Measurements from ENCODE around the gene NDUFA13. TPM values are rescaled to one million over a fixed set of nuclear protein-coding genes. Genes with fewer than 3 reads are reported as not detected.

Gene NDUFA13
- total and polyA plus RNA-seq, 7 donors, result 274 to 648 (median 534) TPM

- no peaks in the 10 kb centered on the region for H3K9me3 ChIP-seq
- TF ChIP-seq, protein P1, sequence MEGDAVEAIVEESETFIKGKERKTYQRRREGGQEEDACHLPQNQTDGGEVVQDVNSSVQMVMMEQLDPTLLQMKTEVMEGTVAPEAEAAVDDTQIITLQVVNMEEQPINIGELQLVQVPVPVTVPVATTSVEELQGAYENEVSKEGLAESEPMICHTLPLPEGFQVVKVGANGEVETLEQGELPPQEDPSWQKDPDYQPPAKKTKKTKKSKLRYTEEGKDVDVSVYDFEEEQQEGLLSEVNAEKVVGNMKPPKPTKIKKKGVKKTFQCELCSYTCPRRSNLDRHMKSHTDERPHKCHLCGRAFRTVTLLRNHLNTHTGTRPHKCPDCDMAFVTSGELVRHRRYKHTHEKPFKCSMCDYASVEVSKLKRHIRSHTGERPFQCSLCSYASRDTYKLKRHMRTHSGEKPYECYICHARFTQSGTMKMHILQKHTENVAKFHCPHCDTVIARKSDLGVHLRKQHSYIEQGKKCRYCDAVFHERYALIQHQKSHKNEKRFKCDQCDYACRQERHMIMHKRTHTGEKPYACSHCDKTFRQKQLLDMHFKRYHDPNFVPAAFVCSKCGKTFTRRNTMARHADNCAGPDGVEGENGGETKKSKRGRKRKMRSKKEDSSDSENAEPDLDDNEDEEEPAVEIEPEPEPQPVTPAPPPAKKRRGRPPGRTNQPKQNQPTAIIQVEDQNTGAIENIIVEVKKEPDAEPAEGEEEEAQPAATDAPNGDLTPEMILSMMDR (IDR thresholded peaks at IDR 0.05), result no peak
- no peaks in the 10 kb centered on the region for H3K36me3 ChIP-seq (ENCODE audit: insufficient read depth in 1 of 2, low read depth in 1 of 2)
- H3K4me1 ChIP-seq, result no peaks in the 10 kb centered on the region
- H3K27ac ChIP-seq, result no peak overlapping the region
- ATAC-seq (no peak), DNase-seq (no peak)
- no peak overlapping the region for H3K4me3 ChIP-seq
- WGBS, 3 donors, result 41 to 45% (median 44%) methylated on average over 19 to 23 of the region's 23 CpGs
- peaks cover 0 to 45% (median 14%) of the 10 kb centered on the region in 3 donors for H3K27me3 ChIP-seq (ENCODE audit: insufficient read depth in 3 of 3, low read length in 2 of 3)
- intact Hi-C loops (cut with DNase I), result no loop called here
These were observed 33.9 kb downstream of the NDUFA13 start for GRCh38 chr19:19549804-19550464.

GRCh38 chr19:19550485-19550929, 34.5 kb downstream of the NDUFA13 start:
- intact Hi-C loops (cut with DNase I), result no loop called here
- no peak for DNase-seq

DNA sequence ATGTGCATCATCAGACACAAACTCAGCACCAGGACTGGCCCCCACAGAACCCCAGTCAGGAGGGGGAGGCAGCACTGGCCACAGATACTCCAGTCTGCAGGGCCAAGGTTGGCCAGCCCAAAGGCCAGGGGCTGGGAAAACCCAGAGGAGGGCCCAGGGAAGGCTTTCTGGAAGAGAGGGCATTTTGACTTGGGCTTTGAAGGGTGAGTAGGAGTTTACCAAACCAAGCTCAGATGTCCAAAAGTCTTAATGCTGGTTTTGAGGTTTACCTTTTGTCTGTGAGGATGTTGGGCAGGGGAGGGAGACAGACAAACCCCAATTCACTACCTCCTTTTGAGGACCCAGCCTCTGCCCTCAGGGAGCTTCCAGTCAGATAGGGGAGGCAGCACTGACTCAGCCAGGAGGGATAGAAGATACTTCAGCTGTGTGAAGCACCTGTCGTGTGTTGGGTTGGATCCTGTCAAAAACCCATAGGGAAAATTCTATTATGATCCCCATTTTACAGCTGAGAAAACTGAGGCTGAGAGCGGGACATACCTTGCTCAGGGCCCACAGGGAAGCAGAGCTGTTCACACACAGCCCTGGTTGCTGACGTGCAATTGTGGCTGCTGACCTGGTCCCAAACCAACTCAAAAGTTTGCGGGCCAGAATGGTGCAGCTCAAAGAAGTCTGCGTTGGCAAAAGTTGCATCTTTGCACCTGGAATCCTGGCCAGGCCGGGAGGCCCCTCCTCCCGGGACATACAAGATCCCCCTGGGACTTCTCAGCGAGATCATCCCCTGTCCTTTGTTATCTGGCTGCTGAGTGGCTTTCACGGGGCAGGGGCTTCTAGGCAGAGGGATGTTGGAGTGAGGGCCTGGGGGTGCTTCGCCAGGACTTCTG, 35.2 kb downstream of the NDUFA13 start:
- no peak for DNase-seq
- Histone ChIP-seq H3K4me3 (no peak overlapping the region), H3K4me1 (no peaks in the 10 kb centered on the region), H3K36me3 (ENCODE audit: insufficient read depth in 1 of 2, low read depth in 1 of 2) (no peaks in the 10 kb centered on the region), H3K9me3 (no peaks in the 10 kb centered on the region), H3K27me3 (ENCODE audit: insufficient read depth in 3 of 3, low read length in 2 of 3) (peaks cover 0 to 39% (median 9%) of the 10 kb centered on the region in 3 donors), H3K27ac (no peak overlapping the region)
- 59 to 69% (median 61%) methylated on average over 10 of the region's 10 CpGs for WGBS, 3 donors
- ATAC-seq, result no peak
- TF ChIP-seq, protein P1 (IDR thresholded peaks at IDR 0.05), result no peak
- intact Hi-C loops (cut with DNase I), result no loop called here

More at GRCh38 chr19:19550485-19550929, 34.5 kb downstream of the NDUFA13 start:
- WGBS, 3 donors, result 34 to 36% (median 36%) methylated on average over 8 of the region's 8 CpGs
- Histone ChIP-seq H3K36me3 (ENCODE audit: insufficient read depth in 1 of 2, low read depth in 1 of 2) (no peaks in the 10 kb centered on the region), H3K27me3 (ENCODE audit: insufficient read depth in 3 of 3, low read length in 2 of 3) (peaks cover 0 to 45% (median 12%) of the 10 kb centered on the region in 3 donors), H3K4me3 (no peak overlapping the region), H3K4me1 (no peaks in the 10 kb centered on the region), H3K27ac (no peak overlapping the region), H3K9me3 (no peaks in the 10 kb centered on the region)
- TF ChIP-seq, protein P1 (IDR thresholded peaks at IDR 0.05), result no peak
- no peak for ATAC-seq

GRCh38 chr19:19551853-19552192, 35.8 kb downstream of the NDUFA13 start:
- TF ChIP-seq, protein P1 (IDR thresholded peaks at IDR 0.05), result no peak
- intact Hi-C loops (cut with DNase I), result no loop called here
- Histone ChIP-seq H3K9me3 (no peaks in the 10 kb centered on the region), H3K36me3 (ENCODE audit: insufficient read depth in 1 of 2, low read depth in 1 of 2) (no peaks in the 10 kb centered on the region), H3K4me1 (no peaks in the 10 kb centered on the region), H3K27ac (no peak overlapping the region), H3K4me3 (no peak overlapping the region), H3K27me3 (ENCODE audit: insufficient read depth in 3 of 3, low read length in 2 of 3) (peaks cover 0 to 33% (median 9%) of the 10 kb centered on the region in 3 donors)
- ATAC-seq (peak in 1 of 4 donors; percentile 18), DNase-seq (no peak)
- WGBS, 3 donors, result 30 to 34% (median 32%) methylated on average over 11 to 14 of the region's 14 CpGs
